HL-60 (cell line): ENCODE results near the gene NME5.

Source experiments
- DNase-seq, 2 experiments: peaks; one replicate each; pipeline ENCODE4 v3.0.0-alpha.2; 2010 to 2020; ENCODE audit warnings: low read depth in 1 of 2, low spot score in 1 of 2
- H3K27ac ChIP-seq: fragments of 250-450 bp; sonication (Bioruptor Pico); replicated peaks from 2 replicates; pipeline ENCODE4 v1.5.1; 2020; ENCODE audit warnings: mild to moderate bottlenecking, moderate library complexity
- H3K27me3 ChIP-seq: fragments of 250-450 bp; sonication (Bioruptor Pico); 2 replicates; pipeline ENCODE4 v1.5.1; 2021; ENCODE audit warnings: mild to moderate bottlenecking, moderate library complexity; ENCODE audit not compliant: insufficient read depth, poor library complexity, severe bottlenecking
- H3K4me3 ChIP-seq: replicated peaks from 2 replicates; pipeline ENCODE4 v1.5.1; 2011; ENCODE audit warnings: mild to moderate bottlenecking, control low read depth, low read length; ENCODE audit not compliant: insufficient read depth
- CTCF ChIP-seq: IDR thresholded peaks from one replicate; pipeline ENCODE4 v1.5.1; 2011; ENCODE audit warnings: low read length, control low read depth, inconsistent platforms; ENCODE audit not compliant: insufficient read depth
- GABPA ChIP-seq: IDR thresholded peaks from 2 replicates; pipeline ENCODE4 v1.6.1; 2012; ENCODE audit warnings: low read depth
- POLR2AphosphoS5 ChIP-seq: IDR thresholded peaks from 2 replicates; pipeline ENCODE4 v1.6.1; 2012; ENCODE audit warnings: low read depth
- REST ChIP-seq: IDR thresholded peaks from 2 replicates; pipeline ENCODE4 v1.6.1; 2012; ENCODE audit warnings: low read depth; ENCODE audit not compliant: insufficient replicate concordance
- SPI1 ChIP-seq: IDR thresholded peaks from 2 replicates; pipeline ENCODE4 v1.6.1; 2012; ENCODE audit warnings: low read depth, mild to moderate bottlenecking, borderline replicate concordance
- long read RNA-seq: library from polyadenylated mRNA; unstranded; transcript quantifications from one replicate; pipeline ENCODE4 v2.0.0, GENCODE V29; 2020

NME5 gene
- long read RNA-seq: 0 reads

GRCh38 chr5:138138949-138139780 is at the start of gene NME5:
TSS of gene NME5 (minus strand) at chr5:138139428. CDS start at chr5:138138780, 648 bp downstream.
- Histone ChIP-seq H3K27me3 (no peaks in the 10 kb centered on the region), H3K4me3 (no peak within 1 kb of the TSS), H3K27ac (no peak within 1 kb of the TSS)
- peak in 1 of 2 experiments; percentile 1 for DNase-seq
- TF ChIP-seq POLR2AphosphoS5 (no peak), REST (no peak), GABPA (no peak), CTCF (no peak), SPI1 (no peak)

- H3K27ac ChIP-seq: no peak overlapping the region
- no peak for TF ChIP-seq CTCF
- TF ChIP-seq REST: no peak
- no peak for TF ChIP-seq SPI1
- no peak for TF ChIP-seq GABPA
- no peak for TF ChIP-seq POLR2AphosphoS5
- no peak for DNase-seq
- no peaks in the 10 kb centered on the region for H3K27me3 ChIP-seq
- H3K4me3 ChIP-seq: no peak overlapping the region
These were observed 49.4 kb upstream of the NME5 start for GRCh38 chr5:138188626-138189025.

GRCh38 chr5:138186002-138186447 is 46.8 kb upstream of the NME5 start:
- peak in 1 of 2 experiments; percentile 61 for DNase-seq
- peak; percentile 63; the same call in 1 of the 2 replicates for TF ChIP-seq SPI1
- TF ChIP-seq GABPA: no peak
- no peaks in the 10 kb centered on the region for H3K27me3 ChIP-seq
- peak overlapping the region; percentile 57 for H3K27ac ChIP-seq
- H3K4me3 ChIP-seq: no peak overlapping the region

- no peak for DNase-seq
- Histone ChIP-seq H3K27me3 (no peaks in the 10 kb centered on the region), H3K4me3 (no peak overlapping the region), H3K27ac (no peak overlapping the region)
- TF ChIP-seq SPI1 (no peak), POLR2AphosphoS5 (no peak), GABPA (no peak), REST (no peak), CTCF (no peak)
These were observed 43.6 kb upstream of the NME5 start for GRCh38 chr5:138182808-138183207.
